HAP-1 (cell line): Measurements from ENCODE around the gene SLC37A4.
"Not testable (repeated sequence)": the region's sequence is repeated elsewhere in the genome, so short reads cannot be mapped to it uniquely, and the experiment has no call there.

Experiments
- DNase-seq, 2 experiments: peaks; one replicate each; pipeline ENCODE4 v3.0.0-alpha.2; 2016 to 2020; ENCODE audit warnings: low spot score in 2 of 2
- H3K27me3 ChIP-seq: fragments of 250-450 bp; sonication (Bioruptor Pico); 2 replicates; pipeline ENCODE4 v1.5.1; 2020; ENCODE audit warnings: low read depth, mild to moderate bottlenecking, moderate library complexity
- H3K36me3 ChIP-seq: fragments of 250-450 bp; sonication (Bioruptor Pico); replicated peaks from 2 replicates; pipeline ENCODE4 v1.5.1; 2020; ENCODE audit warnings: mild to moderate bottlenecking
- H3K4me1 ChIP-seq: fragments of 250-450 bp; sonication (Bioruptor Pico); 2 replicates; pipeline ENCODE4 v1.5.1; 2020; ENCODE audit warnings: mild to moderate bottlenecking
- H3K4me3 ChIP-seq: fragments of 250-450 bp; sonication (Bioruptor Pico); 2 replicates; pipeline ENCODE4 v1.5.1; 2020; ENCODE audit warnings: mild to moderate bottlenecking, moderate library complexity
- H3K9me3 ChIP-seq: fragments of 250-450 bp; sonication (Bioruptor Pico); 2 replicates; pipeline ENCODE4 v1.5.1; 2020; ENCODE audit warnings: mild to moderate bottlenecking, moderate library complexity
- in situ Hi-C: fragments of 300-500 bp; cut with MboI; formaldehyde crosslinking; loops from 3 replicates; pipeline ENCODE4 v1.14.3; 2020; ENCODE audit warnings: low sequenced_read_pairs, inconsistent platforms, mixed read lengths

SLC37A4 gene

DNA sequence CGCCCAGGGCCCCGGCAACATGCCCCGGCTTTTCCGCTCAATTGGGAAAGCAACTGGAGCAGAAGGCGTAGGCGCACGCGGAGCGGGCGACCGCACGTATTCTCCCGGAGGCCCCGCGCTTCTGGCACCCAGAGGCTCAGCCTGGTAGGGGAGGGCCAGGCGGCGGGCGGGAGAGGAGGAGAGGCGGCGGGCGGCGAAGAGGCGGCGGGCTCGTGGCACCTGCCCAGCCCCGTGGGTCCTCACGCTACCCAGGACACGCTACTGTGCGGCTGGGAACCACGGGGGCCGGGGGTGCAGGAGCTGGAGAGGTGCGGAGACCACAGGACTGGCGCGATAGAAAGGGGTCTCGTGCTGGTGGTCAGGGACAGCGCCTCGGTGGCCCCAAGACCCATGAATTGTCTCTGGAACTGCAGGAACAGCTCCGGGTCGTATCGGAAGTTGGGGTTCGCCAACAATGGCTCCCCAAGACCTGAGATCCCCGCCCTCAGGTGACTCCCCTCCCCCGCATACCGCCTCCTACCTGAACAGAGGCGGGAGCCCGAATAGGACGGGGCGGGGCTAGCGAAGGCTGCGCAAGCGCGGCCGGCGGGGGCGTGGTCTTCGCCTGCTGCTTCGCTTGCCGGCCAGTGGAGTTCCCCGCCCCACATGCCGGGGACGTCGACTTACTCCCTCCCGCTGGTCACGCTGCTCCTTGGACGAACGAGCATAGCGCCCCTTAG, at the start of gene SLC37A4:
Gene SLC37A4, minus strand, starts transcription at position 549 of the 719 bp plus-strand sequence.
- DNase-seq, result peak; percentile 96 to 99
- Histone ChIP-seq H3K27me3 (no peaks in the 10 kb centered on the region), H3K36me3 (peaks cover 34% of the 10 kb centered on the region), H3K9me3 (no peaks in the 10 kb centered on the region), H3K4me1 (peaks cover 10% of the 10 kb centered on the region), H3K4me3 (peak within 1 kb of the TSS; percentile 79)
- in situ Hi-C loops, result loop anchor here (5.0 kb wide), 1 partner anchor 67 kb away; a partner anchor contains a TSS

DNA sequence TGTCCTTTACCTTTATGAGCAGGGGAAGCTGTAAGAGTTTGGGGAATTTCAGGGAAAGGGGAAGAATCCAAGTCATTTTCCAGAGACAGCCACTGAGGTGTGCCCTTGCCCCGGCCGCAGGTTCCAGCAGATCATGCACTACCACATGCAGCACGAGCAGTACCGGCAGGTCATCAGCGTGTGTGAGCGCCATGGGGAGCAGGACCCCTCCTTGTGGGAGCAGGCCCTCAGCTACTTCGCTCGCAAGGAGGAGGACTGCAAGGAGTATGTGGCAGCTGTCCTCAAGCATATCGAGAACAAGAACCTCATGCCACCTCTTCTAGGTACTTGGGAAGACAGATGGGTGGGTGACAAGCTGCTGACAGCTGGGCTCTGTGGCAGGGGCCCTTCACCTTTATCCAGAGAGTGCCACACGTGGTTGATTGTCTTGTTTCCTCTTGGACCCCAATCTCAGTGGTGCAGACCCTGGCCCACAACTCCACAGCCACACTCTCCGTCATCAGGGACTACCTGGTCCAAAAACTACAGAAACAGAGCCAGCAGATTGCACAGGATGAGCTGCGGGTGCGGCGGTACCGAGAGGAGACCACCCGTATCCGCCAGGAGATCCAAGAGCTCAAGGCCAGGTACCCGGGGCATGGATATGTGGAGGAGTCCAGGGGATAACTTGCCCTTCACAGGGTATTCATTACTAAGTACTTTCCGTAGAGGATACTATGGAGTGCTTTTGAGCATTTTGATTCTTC, 48.2 kb upstream of the SLC37A4 start:
- Histone ChIP-seq H3K36me3 (peaks cover 44% of the 10 kb centered on the region), H3K4me3 (no peak overlapping the region), H3K4me1 (no peaks in the 10 kb centered on the region), H3K27me3 (no peaks in the 10 kb centered on the region), H3K9me3 (no peaks in the 10 kb centered on the region)
- in situ Hi-C loops, result no loop called here
- DNase-seq, result no peak

DNA sequence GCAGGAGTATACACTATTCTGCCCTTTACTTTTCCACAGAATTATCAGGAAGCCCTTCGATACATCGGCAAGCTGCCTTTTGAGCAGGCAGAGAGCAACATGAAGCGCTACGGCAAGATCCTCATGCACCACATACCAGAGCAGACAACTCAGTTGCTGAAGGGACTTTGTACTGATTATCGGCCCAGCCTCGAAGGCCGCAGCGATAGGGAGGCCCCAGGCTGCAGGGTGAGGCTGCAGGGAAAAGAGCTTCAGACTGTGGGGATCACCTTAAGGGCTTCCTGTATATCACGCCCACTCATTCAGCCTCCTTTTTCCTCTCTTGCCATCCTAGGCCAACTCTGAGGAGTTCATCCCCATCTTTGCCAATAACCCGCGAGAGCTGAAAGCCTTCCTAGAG, 47.2 kb upstream of the SLC37A4 start:
- DNase-seq, result no peak
- in situ Hi-C loops, result no loop called here
- Histone ChIP-seq H3K36me3 (peaks cover 52% of the 10 kb centered on the region), H3K4me3 (no peak overlapping the region), H3K4me1 (no peaks in the 10 kb centered on the region), H3K27me3 (no peaks in the 10 kb centered on the region), H3K9me3 (no peaks in the 10 kb centered on the region)

DNA sequence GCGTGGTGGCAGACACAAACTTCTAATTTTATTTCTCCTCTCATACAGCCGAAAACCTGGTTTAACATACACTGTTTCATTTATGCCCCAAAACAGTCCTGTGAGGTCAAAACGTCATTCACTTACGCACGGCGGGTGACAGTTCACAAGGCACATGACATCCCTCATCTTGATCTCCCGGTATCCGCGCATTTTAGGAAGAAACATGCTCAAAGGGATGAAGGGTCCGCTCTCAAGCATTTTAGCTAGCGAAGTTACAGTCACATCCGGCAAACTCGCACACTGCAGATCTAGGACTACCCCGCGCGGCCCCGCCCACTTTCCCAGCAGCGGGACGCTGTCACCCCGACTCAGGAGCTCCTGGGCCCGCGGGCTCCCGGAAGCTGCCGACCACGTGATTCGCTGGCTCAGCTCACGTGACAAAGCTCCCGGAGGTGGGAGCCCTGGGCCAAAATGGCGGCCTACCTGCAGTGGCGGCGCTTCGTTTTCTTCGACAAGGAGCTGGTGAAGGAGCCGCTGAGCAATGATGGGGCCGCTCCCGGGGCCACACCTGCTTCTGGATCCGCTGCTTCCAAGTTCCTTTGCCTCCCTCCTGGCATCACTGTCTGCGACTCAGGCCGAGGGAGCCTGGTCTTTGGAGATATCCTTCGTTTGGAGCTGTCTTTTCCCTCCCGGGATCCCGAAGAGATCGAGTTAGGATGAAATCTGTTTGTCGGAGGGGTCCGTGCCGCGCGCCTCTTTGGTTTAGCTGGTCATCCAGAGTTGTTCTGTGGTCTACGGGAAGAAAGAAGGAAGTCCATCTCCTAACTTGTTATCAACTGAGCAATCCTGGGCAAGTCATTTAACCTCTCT, 36.9 kb upstream of the SLC37A4 start, which contains the start of gene VPS11:
Gene VPS11, plus strand, starts transcription at position 448 of the 852 bp plus-strand sequence. Its CDS starts 6 bp downstream, at position 454.
- DNase-seq, result peak; percentile 95 to 99
- Histone ChIP-seq H3K36me3 (peaks cover 9% of the 10 kb centered on the region), H3K4me1 (peaks cover 9% of the 10 kb centered on the region), H3K9me3 (no peaks in the 10 kb centered on the region), H3K4me3 (peak within 1 kb of the TSS; percentile 81), H3K27me3 (no peaks in the 10 kb centered on the region)
- in situ Hi-C loops, result no loop called here

DNA sequence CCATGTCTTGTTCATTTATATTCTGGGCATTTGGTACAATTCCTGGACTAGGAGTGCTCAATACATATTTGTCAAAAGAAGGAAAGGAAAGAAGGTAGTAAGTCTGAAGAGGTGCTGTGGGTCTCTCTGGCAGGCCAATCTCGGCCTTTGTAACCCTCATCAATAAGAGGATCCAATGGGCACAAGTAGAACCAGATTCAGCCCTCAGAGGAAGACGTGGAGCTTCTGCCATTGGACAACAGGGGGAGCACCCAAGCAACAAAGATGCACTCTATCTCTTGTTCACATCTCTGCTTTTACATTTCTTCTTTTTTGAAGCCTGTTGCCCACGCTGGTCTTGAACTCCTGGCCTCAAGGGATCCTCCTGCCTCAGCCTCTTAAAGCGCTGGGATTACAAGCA, 34.7 kb upstream of the SLC37A4 start:
- in situ Hi-C loops, result no loop called here
- peak in 1 of 2 experiments; percentile 39 for DNase-seq

DNA sequence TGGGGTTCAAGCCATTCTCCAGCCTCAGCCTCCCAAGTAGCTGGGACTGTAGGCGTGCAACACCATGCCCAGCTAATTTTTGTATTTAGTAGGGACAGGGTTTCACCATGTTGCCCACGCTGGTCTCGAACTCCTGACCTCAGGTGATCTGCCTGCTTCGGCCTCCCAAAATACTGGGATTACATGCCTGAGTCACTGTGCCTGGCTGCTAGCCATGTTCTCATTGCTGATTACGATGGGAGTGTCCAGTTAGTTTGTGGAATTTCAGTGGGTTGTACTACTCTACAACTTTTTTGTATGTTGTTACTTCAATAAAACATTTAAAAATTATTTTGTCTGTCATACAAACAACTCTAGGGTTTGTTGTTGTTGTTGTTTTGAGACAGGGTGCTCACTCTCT, 32.1 kb upstream of the SLC37A4 start:
- in situ Hi-C loops, result no loop called here
- DNase-seq, result no peak

More for the DNA sequence above, 34.7 kb upstream of the SLC37A4 start:
- no peaks in the 10 kb centered on the region for H3K9me3 ChIP-seq
- no peaks in the 10 kb centered on the region for H3K27me3 ChIP-seq
- peaks cover 9% of the 10 kb centered on the region for H3K4me1 ChIP-seq
- H3K36me3 ChIP-seq, result peaks cover 3% of the 10 kb centered on the region
- H3K4me3 ChIP-seq, result no peak overlapping the region

DNA sequence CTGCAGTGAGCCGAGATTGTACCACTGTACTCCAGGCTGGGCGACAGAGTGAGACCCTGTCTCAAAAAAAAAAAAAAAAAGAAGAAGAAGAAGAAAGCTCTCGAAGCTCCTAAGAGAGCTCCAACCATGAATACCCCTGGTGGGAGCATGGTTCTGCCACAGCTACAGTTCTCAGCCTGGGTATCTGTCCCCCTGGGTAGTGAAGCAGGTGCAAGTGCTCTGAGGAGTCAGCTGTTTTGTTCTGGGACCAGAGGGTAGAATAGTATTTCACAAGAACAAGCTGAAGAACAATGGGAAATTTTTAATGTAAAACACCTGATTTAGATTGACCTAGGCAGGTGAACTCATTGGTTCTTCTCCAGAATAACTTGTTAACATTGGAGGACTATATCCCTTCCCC, 30.6 kb upstream of the SLC37A4 start:
- H3K36me3 ChIP-seq, result peaks cover 3% of the 10 kb centered on the region
- peaks cover 6% of the 10 kb centered on the region for H3K4me1 ChIP-seq
- H3K9me3 ChIP-seq, result no peaks in the 10 kb centered on the region
- no peaks in the 10 kb centered on the region for H3K27me3 ChIP-seq
- in situ Hi-C loops, result no loop called here
- no peak for DNase-seq
- no peak overlapping the region for H3K4me3 ChIP-seq

More for the DNA sequence above, 32.1 kb upstream of the SLC37A4 start:
- Histone ChIP-seq H3K36me3 (peaks cover 3% of the 10 kb centered on the region; the same call in 1 of the 2 replicates), H3K4me1 (peaks cover 12% of the 10 kb centered on the region), H3K4me3 (no peak overlapping the region), H3K9me3 (no peaks in the 10 kb centered on the region), H3K27me3 (no peaks in the 10 kb centered on the region)

DNA sequence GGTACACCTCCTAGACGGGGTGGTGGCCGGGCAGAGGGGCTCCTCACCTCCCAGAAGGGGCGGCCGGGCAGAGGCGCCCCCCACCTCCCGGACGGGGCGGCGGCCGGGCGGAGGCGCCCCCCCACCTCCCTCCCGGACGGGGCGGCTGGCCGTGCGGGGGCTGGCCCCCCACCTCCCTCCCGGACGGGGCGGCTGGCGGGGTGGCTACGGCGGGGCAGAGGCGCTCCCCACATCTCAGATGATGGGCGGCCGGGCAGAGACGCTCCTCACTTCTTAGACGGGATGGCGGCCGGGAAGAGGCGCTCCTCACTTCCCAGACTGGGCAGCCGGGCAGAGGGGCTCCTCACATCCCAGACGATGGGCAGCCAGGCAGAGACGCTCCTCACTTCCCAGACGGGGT, 28.5 kb upstream of the SLC37A4 start:
- H3K27me3 ChIP-seq, DNase-seq, in situ Hi-C loops, H3K4me3 ChIP-seq, H3K9me3 ChIP-seq: not testable (repeated sequence)
- peaks cover 14% of the 10 kb centered on the region for H3K4me1 ChIP-seq
- H3K36me3 ChIP-seq, result peaks cover 17% of the 10 kb centered on the region

DNA sequence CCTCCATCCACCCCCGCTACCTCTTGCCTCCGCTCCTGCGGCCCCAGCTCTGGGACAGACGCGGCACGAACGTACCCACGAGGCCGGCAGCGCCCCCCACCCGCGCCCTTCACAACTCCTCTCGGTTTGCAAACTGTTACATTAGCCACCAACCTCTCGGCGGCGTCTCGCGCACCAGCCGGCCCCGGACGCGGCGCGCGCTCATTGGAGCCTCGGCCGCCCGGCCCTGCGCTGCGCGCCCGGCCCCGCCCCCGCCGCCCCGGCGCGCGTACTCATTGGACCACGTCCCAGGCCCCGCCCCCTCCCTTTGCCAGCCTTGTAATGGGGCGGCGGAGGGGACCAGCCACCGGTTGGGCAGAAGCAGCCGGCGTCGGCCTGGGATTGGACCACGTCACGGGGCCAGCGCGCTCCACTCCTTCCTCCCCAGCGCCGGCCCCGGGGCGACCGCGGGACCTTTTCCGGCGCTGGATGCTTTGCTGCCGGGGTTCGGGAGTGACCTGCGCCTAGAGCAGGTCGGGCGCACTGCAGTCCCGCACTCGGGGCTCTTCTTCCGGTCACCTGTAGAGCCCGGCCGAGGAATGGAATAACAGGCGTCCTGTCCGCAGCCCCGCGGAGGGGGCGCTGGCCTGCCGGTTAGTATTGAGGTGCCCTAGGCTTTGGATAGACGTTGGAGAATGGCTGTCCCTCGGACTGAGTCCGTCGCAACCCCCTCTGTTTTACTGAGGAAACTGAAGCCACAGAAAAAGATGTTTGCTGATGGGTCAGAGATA, 26.5 kb upstream of the SLC37A4 start, which contains the start of gene HYOU1:
Gene HYOU1, minus strand, starts transcription at position 206 of the 770 bp plus-strand sequence. CDS start 1,045 bp downstream, outside the sequence.
- Histone ChIP-seq H3K4me1 (peaks cover 14% of the 10 kb centered on the region), H3K4me3 (peak within 1 kb of the TSS; percentile 63), H3K36me3 (peaks cover 36% of the 10 kb centered on the region), H3K9me3 (no peaks in the 10 kb centered on the region), H3K27me3 (no peaks in the 10 kb centered on the region)
- in situ Hi-C loops, result no loop called here
- DNase-seq, result peak; percentile 96 to 99

DNA sequence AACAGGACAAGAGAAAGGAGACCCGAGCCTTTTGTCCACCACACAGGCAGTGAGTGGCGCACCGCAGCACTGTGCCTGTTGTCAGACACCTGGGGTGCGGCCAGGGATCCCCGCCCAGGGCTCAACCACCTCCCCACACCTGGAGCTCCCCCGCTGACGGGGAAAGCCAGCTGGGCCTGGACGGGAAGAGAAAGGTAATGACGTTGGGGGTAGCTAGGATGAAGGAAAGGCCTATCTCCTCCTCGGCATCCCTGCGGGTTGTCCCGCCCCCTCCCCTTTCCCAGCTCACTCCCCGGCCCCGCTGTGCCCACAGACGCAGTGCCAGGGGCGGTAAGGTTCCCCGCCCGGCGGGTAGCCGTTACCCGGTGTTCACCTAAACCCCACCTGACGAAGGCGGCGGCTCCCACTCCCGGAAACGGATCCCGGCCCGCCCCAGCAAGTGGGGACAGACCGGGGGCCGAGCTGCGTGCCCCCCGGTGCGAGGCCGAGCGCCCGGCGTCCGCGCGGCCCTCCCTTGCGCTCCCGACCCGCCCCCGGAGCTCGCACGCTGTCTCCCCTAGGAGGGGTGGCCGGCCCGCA, 25.8 kb upstream of the SLC37A4 start:
- H3K9me3 ChIP-seq, result no peaks in the 10 kb centered on the region
- in situ Hi-C loops, result no loop called here
- peak in 1 of 2 experiments; percentile 43 for DNase-seq
- H3K36me3 ChIP-seq, result peaks cover 42% of the 10 kb centered on the region
- H3K4me1 ChIP-seq, result peaks cover 14% of the 10 kb centered on the region
- H3K27me3 ChIP-seq, result no peaks in the 10 kb centered on the region
- peak overlapping the region; percentile 63 for H3K4me3 ChIP-seq

DNA sequence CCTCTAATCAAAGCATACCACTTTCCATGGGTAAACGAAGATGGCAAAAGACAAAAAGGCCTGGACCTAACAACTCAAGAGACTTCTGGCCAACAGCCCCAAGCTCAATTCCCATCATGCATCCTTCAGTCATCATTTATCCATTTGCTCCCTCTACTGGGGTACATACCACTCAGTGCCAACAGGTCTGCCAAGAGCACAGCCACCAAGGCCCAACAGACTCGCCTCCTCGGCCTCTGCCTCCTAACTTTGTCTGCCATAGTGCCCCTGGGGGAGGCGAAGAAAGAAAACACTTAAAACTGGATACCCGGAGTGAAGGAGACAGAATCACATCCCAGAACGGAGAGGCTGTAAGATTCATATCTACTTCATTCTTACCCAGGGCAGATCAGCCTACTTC, 25.2 kb upstream of the SLC37A4 start:
- peaks cover 14% of the 10 kb centered on the region for H3K4me1 ChIP-seq
- DNase-seq, result no peak
- peaks cover 48% of the 10 kb centered on the region for H3K36me3 ChIP-seq
- no peaks in the 10 kb centered on the region for H3K9me3 ChIP-seq
- in situ Hi-C loops, result no loop called here
- H3K4me3 ChIP-seq, result peak overlapping the region; percentile 63
- H3K27me3 ChIP-seq, result no peaks in the 10 kb centered on the region

DNA sequence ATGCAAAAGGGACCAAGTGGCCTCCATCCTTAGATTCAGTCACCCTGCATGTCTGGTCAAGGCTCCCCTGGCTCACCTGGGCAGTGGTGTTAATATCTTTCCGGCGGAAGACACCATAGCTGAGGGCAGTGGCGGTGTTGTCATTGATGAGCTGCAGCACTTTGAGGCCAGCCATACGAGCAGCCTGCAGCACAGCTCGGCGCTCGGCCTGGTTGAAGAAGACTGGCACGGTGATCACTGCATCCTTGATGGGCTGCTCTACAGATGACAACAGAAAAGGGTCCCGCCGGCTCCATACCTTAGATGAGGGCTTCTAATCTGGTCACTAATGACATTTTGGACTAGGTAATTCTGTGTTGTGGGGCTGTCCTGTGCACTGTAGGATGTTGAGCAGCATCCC, 23.7 kb upstream of the SLC37A4 start:
- Histone ChIP-seq H3K4me1 (peaks cover 14% of the 10 kb centered on the region), H3K27me3 (no peaks in the 10 kb centered on the region), H3K36me3 (peaks cover 56% of the 10 kb centered on the region), H3K9me3 (no peaks in the 10 kb centered on the region), H3K4me3 (no peak overlapping the region)
- in situ Hi-C loops, result no loop called here
- no peak for DNase-seq
